ENCODE measurements around the gene DYNLT2. TPM values are rescaled to one million over a fixed set of nuclear protein-coding genes. Genes with fewer than 3 reads are reported as not detected.

Gene DYNLT2
- total and polyA plus RNA-seq, 2 of the 13 experiments (the other 11 are each of a cell fraction or from before 2014, with no cell fraction given): 2.1 to 4.3 TPM

GRCh38 chr6:169722362-169723199 is 28.8 kb downstream of the DYNLT2 start (continued):
- TF ChIP-seq PAXIP1 (CRISPR knock-in tag; conservative IDR thresholded peaks at IDR 0.05): no peak
- TF ChIP-seq TRIM22 (IDR thresholded peaks at IDR 0.05): no peak
- peak; percentile 86; the same call in 1 of the 2 replicates for TF ChIP-seq ZNF550 (CRISPR knock-in tag; IDR thresholded peaks at IDR 0.05; ENCODE audit: borderline replicate concordance)
- TF ChIP-seq ZNF879 (CRISPR knock-in tag; IDR thresholded peaks at IDR 0.05): no peak
- no peak for TF ChIP-seq NR2F1 (CRISPR knock-in tag; IDR thresholded peaks at IDR 0.05)
- TF ChIP-seq ZBTB33 (CRISPR knock-in tag; IDR thresholded peaks at IDR 0.05): no peak
- TF ChIP-seq SETDB1 (CRISPR knock-in tag; IDR thresholded peaks at IDR 0.05; ENCODE audit: borderline replicate concordance): no peak
- TF ChIP-seq KLF16 (CRISPR knock-in tag; IDR thresholded peaks at IDR 0.05): 0 out of 4 replicates have a peak, but pooled peaks of 1 of the 2 experiments have one; percentile 34
- TF ChIP-seq MAZ (IDR thresholded peaks at IDR 0.05; ENCODE audit: borderline replicate concordance, low read depth, low read length): no peak
- TF ChIP-seq MAZ (CRISPR knock-in tag; IDR thresholded peaks at IDR 0.05; ENCODE audit: low read depth): no peak
- TF ChIP-seq ZFP36 (IDR thresholded peaks at IDR 0.05; ENCODE audit: borderline replicate concordance, low read depth, low read length, partially characterized antibody): no peak
- TF ChIP-seq THYN1 (CRISPR knock-in tag; IDR thresholded peaks at IDR 0.05; ENCODE audit: borderline replicate concordance, low read depth): no peak
- TF ChIP-seq ZFY (CRISPR knock-in tag; IDR thresholded peaks at IDR 0.05): no peak
- TF ChIP-seq CCDC6 (CRISPR knock-in tag; IDR thresholded peaks at IDR 0.05): no peak
- TF ChIP-seq, protein P1, sequence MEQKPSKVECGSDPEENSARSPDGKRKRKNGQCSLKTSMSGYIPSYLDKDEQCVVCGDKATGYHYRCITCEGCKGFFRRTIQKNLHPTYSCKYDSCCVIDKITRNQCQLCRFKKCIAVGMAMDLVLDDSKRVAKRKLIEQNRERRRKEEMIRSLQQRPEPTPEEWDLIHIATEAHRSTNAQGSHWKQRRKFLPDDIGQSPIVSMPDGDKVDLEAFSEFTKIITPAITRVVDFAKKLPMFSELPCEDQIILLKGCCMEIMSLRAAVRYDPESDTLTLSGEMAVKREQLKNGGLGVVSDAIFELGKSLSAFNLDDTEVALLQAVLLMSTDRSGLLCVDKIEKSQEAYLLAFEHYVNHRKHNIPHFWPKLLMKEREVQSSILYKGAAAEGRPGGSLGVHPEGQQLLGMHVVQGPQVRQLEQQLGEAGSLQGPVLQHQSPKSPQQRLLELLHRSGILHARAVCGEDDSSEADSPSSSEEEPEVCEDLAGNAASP (CRISPR knock-in tag; IDR thresholded peaks at IDR 0.05; ENCODE audit: borderline replicate concordance): no peak
- TF ChIP-seq POLR2A (IDR thresholded peaks at IDR 0.05; ENCODE audit: insufficient read depth in 1 of 2, low read depth in 2 of 2, low read length in 2 of 2): peak in 1 of 2 experiments; percentile 60; a peak in 2 of 4 replicates
- TF ChIP-seq ZNF652 (CRISPR knock-in tag; IDR thresholded peaks at IDR 0.05; ENCODE audit: borderline replicate concordance, low read depth): no peak
- TF ChIP-seq, protein P2, sequence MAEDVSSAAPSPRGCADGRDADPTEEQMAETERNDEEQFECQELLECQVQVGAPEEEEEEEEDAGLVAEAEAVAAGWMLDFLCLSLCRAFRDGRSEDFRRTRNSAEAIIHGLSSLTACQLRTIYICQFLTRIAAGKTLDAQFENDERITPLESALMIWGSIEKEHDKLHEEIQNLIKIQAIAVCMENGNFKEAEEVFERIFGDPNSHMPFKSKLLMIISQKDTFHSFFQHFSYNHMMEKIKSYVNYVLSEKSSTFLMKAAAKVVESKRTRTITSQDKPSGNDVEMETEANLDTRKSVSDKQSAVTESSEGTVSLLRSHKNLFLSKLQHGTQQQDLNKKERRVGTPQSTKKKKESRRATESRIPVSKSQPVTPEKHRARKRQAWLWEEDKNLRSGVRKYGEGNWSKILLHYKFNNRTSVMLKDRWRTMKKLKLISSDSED (CRISPR knock-in tag; IDR thresholded peaks at IDR 0.05): no peak
- peak; percentile 40; the same call in 1 of the 2 replicates for TF ChIP-seq ZNF746 (CRISPR knock-in tag; IDR thresholded peaks at IDR 0.05)

All from HepG2 (cell line).